Neutrophil (primary cell): Measurements from ENCODE around the gene MRRF.

Experiments
- H3K27ac ChIP-seq: fragments of 200-600 bp; sonication (generic); 2 replicates; pipeline ENCODE4 v1.5.1; 2016; ENCODE audit warnings: mild to moderate bottlenecking, moderate library complexity
- H3K27me3 ChIP-seq: fragments of 200-600 bp; sonication (generic); 2 replicates; pipeline ENCODE4 v1.6.0; 2016; ENCODE audit warnings: mild to moderate bottlenecking
- H3K36me3 ChIP-seq: fragments of 200-600 bp; sonication (generic); 2 replicates; pipeline ENCODE4 v1.5.1; 2017
- H3K4me1 ChIP-seq, 2 experiments: fragments of 200-600 bp in 1 of 2; sonication (generic) in 1 of 2; 1 replicate in 1 of 2; 2 replicates in 1 of 2; pipeline versions ENCODE4 v1.5.1 to v1.6.1; 2013 to 2016; ENCODE audit warnings: low read depth in 1 of 2, low read length in 1 of 2, mild to moderate bottlenecking in 1 of 2, moderate library complexity in 1 of 2; ENCODE audit not compliant: control insufficient read depth in 1 of 2, insufficient read depth in 1 of 2
- H3K4me3 ChIP-seq, 2 experiments: fragments of 200-600 bp in 1 of 2; sonication (generic) in 1 of 2; 1 replicate in 1 of 2; 2 replicates in 1 of 2; pipeline ENCODE4 v1.5.1; 2013 to 2016; ENCODE audit warnings: low read depth in 1 of 2, low read length in 1 of 2, mild to moderate bottlenecking in 1 of 2, moderate library complexity in 1 of 2
- H3K9me3 ChIP-seq: fragments of 200-600 bp; sonication (generic); 2 replicates; pipeline ENCODE4 v1.5.1; 2016
- CTCF ChIP-seq: fragments of 200-600 bp; sonication (generic); IDR thresholded peaks from 2 replicates; pipeline ENCODE4 v1.5.1; 2016; ENCODE audit warnings: antibody characterized with exemption

The MRRF gene

GRCh38 chr9:122368642-122369041 is 104.0 kb downstream of the MRRF start:
- no peaks in the 10 kb centered on the region for H3K9me3 ChIP-seq
- no peaks in the 10 kb centered on the region for H3K36me3 ChIP-seq
- peaks cover 18 to 20% of the 10 kb centered on the region in 2 experiments for H3K4me1 ChIP-seq
- H3K27ac ChIP-seq: no peak overlapping the region
- peaks cover 10% of the 10 kb centered on the region for H3K27me3 ChIP-seq
- TF ChIP-seq CTCF: no peak
- no peak overlapping the region for H3K4me3 ChIP-seq

- H3K27me3 ChIP-seq: peaks cover 10% of the 10 kb centered on the region
- H3K4me1 ChIP-seq: peaks cover 18 to 20% of the 10 kb centered on the region in 2 experiments
- peak overlapping the region; percentile 80 for H3K27ac ChIP-seq
- no peaks in the 10 kb centered on the region for H3K36me3 ChIP-seq
- H3K9me3 ChIP-seq: no peaks in the 10 kb centered on the region
- peak overlapping the region; percentile 68 to 74 for H3K4me3 ChIP-seq
- no peak for TF ChIP-seq CTCF
Observed at GRCh38 chr9:122370303-122370702, 105.6 kb downstream of the MRRF start.

GRCh38 chr9:122370869-122371755 is 106.4 kb downstream of the MRRF start, which contains the start of gene PTGS1:
PTGS1 (plus strand) TSS chr9:122371024; CDS start chr9:122371085, 61 bp downstream.
- peaks cover 18 to 20% of the 10 kb centered on the region in 2 experiments for H3K4me1 ChIP-seq
- peak within 1 kb of the TSS; percentile 80 for H3K27ac ChIP-seq
- TF ChIP-seq CTCF: no peak
- no peaks in the 10 kb centered on the region for H3K36me3 ChIP-seq
- H3K27me3 ChIP-seq: peaks cover 10% of the 10 kb centered on the region
- peak within 1 kb of the TSS; percentile 68 to 74 for H3K4me3 ChIP-seq
- H3K9me3 ChIP-seq: no peaks in the 10 kb centered on the region

- Histone ChIP-seq H3K9me3 (no peaks in the 10 kb centered on the region), H3K36me3 (no peaks in the 10 kb centered on the region), H3K27ac (no peak overlapping the region), H3K4me1 (peaks cover 18 to 20% of the 10 kb centered on the region in 2 experiments), H3K27me3 (peaks cover 15% of the 10 kb centered on the region), H3K4me3 (peak overlapping the region in 1 of 2 experiments; percentile 74)
- TF ChIP-seq CTCF: no peak
Observed at GRCh38 chr9:122371846-122372245, 107.2 kb downstream of the MRRF start.

GRCh38 chr9:122372856-122373845 is 108.5 kb downstream of the MRRF start:
- Histone ChIP-seq H3K9me3 (no peaks in the 10 kb centered on the region), H3K4me3 (no peak overlapping the region)

More at GRCh38 chr9:122372856-122373845, 108.5 kb downstream of the MRRF start:
- H3K4me1 ChIP-seq: peaks cover 18 to 20% of the 10 kb centered on the region in 2 experiments
- no peak for TF ChIP-seq CTCF
- no peak overlapping the region for H3K27ac ChIP-seq
- H3K36me3 ChIP-seq: no peaks in the 10 kb centered on the region
- peaks cover 21% of the 10 kb centered on the region for H3K27me3 ChIP-seq
